Caco-2 (cell line): ENCODE measurements around the gene TENM4. TPM values are rescaled to one million over a fixed set of nuclear protein-coding genes. Genes with fewer than 3 reads are reported as not detected.

Experiments
- BruUV-seq: library from RNA; stranded (reverse); fragments of 400-500 nt; replicated peaks from 2 replicates; lab custom pipeline; 2021; lab: Mats Ljungman, UMichigan
- CTCF ChIA-PET: fragments of 300-600 bp; sonication (Branson Sonifier 250); formaldehyde crosslinking; loops from one replicate; lab custom pipeline; 2022; ENCODE audit warnings: antibody characterized with exemption; lab: Charles Lee
- POLR2A ChIA-PET: fragments of 300-600 bp; sonication (Branson Sonifier 250); formaldehyde crosslinking; loops from one replicate; lab custom pipeline; 2022; ENCODE audit warnings: antibody characterized with exemption; lab: Charles Lee
- DNase-seq, 2 experiments: peaks; one replicate each; pipeline versions ENCODE4 v3.0.0 to v3.0.0-alpha.2; 2020 to 2022
- H3K27me3 ChIP-seq: replicated peaks from 2 replicates; pipeline ENCODE4 v1.6.0; 2011; ENCODE audit warnings: low read length; ENCODE audit not compliant: control insufficient read depth, insufficient read depth
- H3K36me3 ChIP-seq: 2 replicates; pipeline ENCODE4 v1.5.1; 2011; ENCODE audit warnings: low read length; ENCODE audit not compliant: control insufficient read depth, insufficient read depth
- H3K4me1 ChIP-seq: fragments of 250-450 bp; sonication (Bioruptor Pico); 2 replicates; pipeline ENCODE4 v1.5.1; 2020; ENCODE audit warnings: mild to moderate bottlenecking
- H3K4me3 ChIP-seq: 2 replicates; pipeline ENCODE4 v1.5.1; 2011; ENCODE audit warnings: low read depth, mild to moderate bottlenecking, control low read depth, low read length
- H3K9me3 ChIP-seq: fragments of 250-450 bp; sonication (Bioruptor Pico); 2 replicates; pipeline ENCODE4 v1.5.1; 2020; ENCODE audit warnings: mild to moderate bottlenecking, moderate library complexity
- H3K27ac Mint-ChIP-seq: one replicate; pipeline ENCODE4 v1.8.0; 2022; ENCODE audit warnings: mixed read lengths; ENCODE audit not compliant: unreplicated experiment
- H3K27me3 Mint-ChIP-seq: one replicate; pipeline ENCODE4 v1.8.0; 2022; ENCODE audit warnings: mixed read lengths; ENCODE audit not compliant: insufficient read depth, unreplicated experiment
- H3K36me3 Mint-ChIP-seq: one replicate; pipeline ENCODE4 v1.8.0; 2022; ENCODE audit warnings: mild to moderate bottlenecking, mixed read lengths; ENCODE audit not compliant: insufficient read depth, unreplicated experiment
- H3K4me1 Mint-ChIP-seq: one replicate; pipeline ENCODE4 v1.8.0; 2022; ENCODE audit warnings: low read depth, mixed read lengths; ENCODE audit not compliant: unreplicated experiment
- H3K4me3 Mint-ChIP-seq: one replicate; pipeline ENCODE4 v1.8.0; 2022; ENCODE audit warnings: mild to moderate bottlenecking, moderate library complexity, mixed read lengths; ENCODE audit not compliant: unreplicated experiment
- H3K9me3 Mint-ChIP-seq: one replicate; pipeline ENCODE4 v1.8.0; 2022; ENCODE audit warnings: mixed read lengths; ENCODE audit not compliant: unreplicated experiment
- intact Hi-C: fragments of 100-400 bp; cut with micrococcal nuclease; formaldehyde crosslinking; loops from one replicate; pipeline ENCODE4 v1.10.0; 2022; ENCODE audit not compliant: unreplicated experiment
- total RNA-seq: library from RNA; stranded (reverse); gene quantifications from 2 replicates; pipeline ENCODE4 v1.2.3, GENCODE V29; 2022
- TF ChIP-seq, protein P1 (sequence below), 2 experiments: fragments of 200-600 bp in 1 of 2; IDR thresholded peaks; 1 replicate in 1 of 2; 2 replicates in 1 of 2; pipeline versions ENCODE4 v1.5.1 to v1.8.0; 2011 to 2022; ENCODE audit warnings: antibody characterized with exemption in 1 of 2, control low read depth in 1 of 2, inconsistent platforms in 1 of 2, low read depth in 1 of 2, low read length in 1 of 2, mild to moderate bottlenecking in 1 of 2, moderate library complexity in 1 of 2; ENCODE audit not compliant: insufficient read depth in 1 of 2, severe bottlenecking in 1 of 2, unreplicated experiment in 1 of 2

TENM4 gene
- total RNA-seq, 1 experiment from 2014 or later = 1.1 TPM

DNA sequence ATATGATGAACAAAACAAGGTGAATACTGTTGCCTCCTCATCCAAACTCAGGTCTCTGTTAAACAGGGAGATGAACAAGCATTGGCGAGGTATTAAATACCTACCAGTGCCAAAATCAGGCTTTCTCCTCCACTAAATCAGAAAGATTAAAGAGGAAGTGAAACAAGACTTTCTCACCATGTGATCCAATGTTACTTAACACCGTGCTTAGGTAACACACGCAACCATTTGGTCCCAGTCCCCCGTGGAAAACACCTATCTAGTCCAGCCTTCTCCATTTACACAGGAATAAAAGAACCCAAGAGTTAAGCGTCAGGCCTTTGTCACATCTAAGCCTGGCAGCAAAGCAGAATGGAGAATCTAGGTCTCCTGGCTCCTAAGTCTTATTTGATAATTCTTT is 34.5 kb downstream of the TENM4 start:
- CTCF ChIA-PET = no interaction called here
- Mint-ChIP-seq H3K4me3 (no peak overlapping the region), H3K36me3 (no peaks in the 10 kb centered on the region), H3K27ac (no peak overlapping the region), H3K9me3 (no peaks in the 10 kb centered on the region), H3K4me1 (no peaks in the 10 kb centered on the region), H3K27me3 (peaks cover 3% of the 10 kb centered on the region)
- H3K27me3 ChIP-seq = no peaks in the 10 kb centered on the region
- TF ChIP-seq, protein P1, sequence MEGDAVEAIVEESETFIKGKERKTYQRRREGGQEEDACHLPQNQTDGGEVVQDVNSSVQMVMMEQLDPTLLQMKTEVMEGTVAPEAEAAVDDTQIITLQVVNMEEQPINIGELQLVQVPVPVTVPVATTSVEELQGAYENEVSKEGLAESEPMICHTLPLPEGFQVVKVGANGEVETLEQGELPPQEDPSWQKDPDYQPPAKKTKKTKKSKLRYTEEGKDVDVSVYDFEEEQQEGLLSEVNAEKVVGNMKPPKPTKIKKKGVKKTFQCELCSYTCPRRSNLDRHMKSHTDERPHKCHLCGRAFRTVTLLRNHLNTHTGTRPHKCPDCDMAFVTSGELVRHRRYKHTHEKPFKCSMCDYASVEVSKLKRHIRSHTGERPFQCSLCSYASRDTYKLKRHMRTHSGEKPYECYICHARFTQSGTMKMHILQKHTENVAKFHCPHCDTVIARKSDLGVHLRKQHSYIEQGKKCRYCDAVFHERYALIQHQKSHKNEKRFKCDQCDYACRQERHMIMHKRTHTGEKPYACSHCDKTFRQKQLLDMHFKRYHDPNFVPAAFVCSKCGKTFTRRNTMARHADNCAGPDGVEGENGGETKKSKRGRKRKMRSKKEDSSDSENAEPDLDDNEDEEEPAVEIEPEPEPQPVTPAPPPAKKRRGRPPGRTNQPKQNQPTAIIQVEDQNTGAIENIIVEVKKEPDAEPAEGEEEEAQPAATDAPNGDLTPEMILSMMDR (IDR thresholded peaks at IDR 0.05; ENCODE audit: insufficient read depth in 1 of 2, low read depth in 1 of 2, low read length in 1 of 2, severe bottlenecking in 1 of 2, unreplicated experiment in 1 of 2) = no peak
- H3K36me3 ChIP-seq = no peaks in the 10 kb centered on the region
- DNase-seq = no peak
- no peak overlapping the region for H3K4me3 ChIP-seq
- intact Hi-C loops = no loop called here
- BruUV-seq = no TSS peak
- POLR2A ChIA-PET = no interaction called here
- H3K4me1 ChIP-seq = no peaks in the 10 kb centered on the region
- no peaks in the 10 kb centered on the region for H3K9me3 ChIP-seq

DNA sequence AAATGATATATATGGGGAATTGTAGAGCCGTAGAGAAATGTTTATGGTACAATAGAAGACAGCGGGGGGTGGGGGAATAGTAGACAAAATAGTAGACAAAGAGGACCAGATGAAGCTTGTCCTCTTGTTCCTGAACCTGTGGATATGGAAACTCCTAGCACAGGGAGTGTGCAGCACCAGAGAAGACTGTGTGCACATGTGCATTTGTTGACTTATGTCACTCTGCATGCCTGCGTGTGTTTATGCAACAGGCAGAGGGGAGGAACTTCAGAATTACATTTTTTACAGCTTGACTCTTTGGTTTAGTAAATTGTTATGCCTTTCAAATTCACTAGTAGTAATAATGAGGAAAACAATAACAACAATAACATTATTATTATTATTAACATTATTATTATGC is 36.0 kb downstream of the TENM4 start:
- no peak for DNase-seq
- intact Hi-C loops = no loop called here
- no peaks in the 10 kb centered on the region for H3K9me3 Mint-ChIP-seq
- H3K36me3 ChIP-seq = no peaks in the 10 kb centered on the region
- no peaks in the 10 kb centered on the region for H3K36me3 Mint-ChIP-seq
- H3K27me3 Mint-ChIP-seq = peaks cover 3% of the 10 kb centered on the region
- no peak overlapping the region for H3K4me3 ChIP-seq
- no TSS peak for BruUV-seq
- no peaks in the 10 kb centered on the region for H3K9me3 ChIP-seq
- H3K4me1 ChIP-seq = no peaks in the 10 kb centered on the region
- H3K27me3 ChIP-seq = no peaks in the 10 kb centered on the region; the same call in 1 of the 2 replicates
- no peak overlapping the region for H3K27ac Mint-ChIP-seq
- TF ChIP-seq, protein P1 (IDR thresholded peaks at IDR 0.05; ENCODE audit: insufficient read depth in 1 of 2, low read depth in 1 of 2, low read length in 1 of 2, severe bottlenecking in 1 of 2, unreplicated experiment in 1 of 2) = no peak
- POLR2A ChIA-PET = no interaction called here
- CTCF ChIA-PET = no interaction called here
- H3K4me3 Mint-ChIP-seq = no peak overlapping the region
- no peaks in the 10 kb centered on the region for H3K4me1 Mint-ChIP-seq

DNA sequence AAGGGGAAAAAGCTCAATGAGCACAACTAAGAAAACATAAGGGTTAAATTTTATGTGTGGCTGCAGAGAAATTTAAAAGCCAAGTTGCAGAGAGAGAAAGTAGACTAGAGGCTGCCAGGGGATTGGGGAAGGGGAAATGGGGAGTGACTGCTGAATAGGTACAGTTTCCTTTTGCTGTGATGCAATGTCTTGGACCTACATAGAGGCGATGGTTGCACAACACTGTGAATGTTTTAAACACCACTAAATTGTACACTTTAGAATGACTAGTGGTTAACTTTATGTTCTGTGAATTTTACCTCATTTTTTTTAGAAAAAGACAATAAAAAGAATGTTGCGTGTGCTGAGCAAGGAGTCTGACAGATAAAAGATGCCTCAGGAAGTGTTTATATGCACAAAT is 36.5 kb downstream of the TENM4 start:
- H3K4me1 ChIP-seq = no peaks in the 10 kb centered on the region
- no TSS peak for BruUV-seq
- Mint-ChIP-seq H3K27me3 (peaks cover 3% of the 10 kb centered on the region), H3K4me3 (no peak overlapping the region), H3K4me1 (no peaks in the 10 kb centered on the region), H3K36me3 (no peaks in the 10 kb centered on the region), H3K27ac (no peak overlapping the region), H3K9me3 (no peaks in the 10 kb centered on the region)
- CTCF ChIA-PET = no interaction called here
- no peaks in the 10 kb centered on the region for H3K9me3 ChIP-seq
- POLR2A ChIA-PET = no interaction called here
- intact Hi-C loops = no loop called here
- no peaks in the 10 kb centered on the region; the same call in 1 of the 2 replicates for H3K27me3 ChIP-seq
- H3K36me3 ChIP-seq = no peaks in the 10 kb centered on the region
- no peak overlapping the region for H3K4me3 ChIP-seq
- TF ChIP-seq, protein P1 (IDR thresholded peaks at IDR 0.05; ENCODE audit: insufficient read depth in 1 of 2, low read depth in 1 of 2, low read length in 1 of 2, severe bottlenecking in 1 of 2, unreplicated experiment in 1 of 2) = no peak
- DNase-seq = no peak
